Activated CD8-positive, alpha-beta memory T cell treated with anti-CD3 and anti-CD28 coated beads, Interleukin-2, amount 50 U/mL, for 48 hours (primary cell): ENCODE measurements around the gene CNIH1.
"Not testable (repeated sequence)": the region's sequence is repeated elsewhere in the genome, so short reads cannot be mapped to it uniquely, and the experiment has no call there.

Experiments used
- DNase-seq: peaks from one replicate; pipeline ENCODE4 v3.0.0-alpha.2; 2020

Gene CNIH1

DNA sequence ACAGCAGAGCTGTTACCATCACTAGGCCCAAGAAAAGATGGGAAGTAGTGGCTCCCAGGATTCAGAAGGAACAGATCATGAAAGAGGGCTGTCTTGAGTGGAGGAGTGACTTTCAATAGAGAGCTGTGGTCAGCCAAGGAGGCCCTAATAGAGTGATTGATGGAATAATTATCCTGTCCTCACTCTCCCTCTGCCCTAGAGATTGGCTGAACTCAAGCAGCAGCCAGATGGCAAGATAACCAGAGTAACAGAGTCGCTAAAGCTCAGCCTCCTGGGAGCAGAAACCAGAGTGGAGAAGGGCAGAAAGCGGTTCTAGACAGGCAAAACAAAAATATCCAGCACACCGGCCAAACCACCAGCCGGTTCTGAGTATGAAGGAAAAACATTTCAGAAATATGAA, 24.5 kb upstream of the CNIH1 start:
- DNase-seq, result no peak

DNA sequence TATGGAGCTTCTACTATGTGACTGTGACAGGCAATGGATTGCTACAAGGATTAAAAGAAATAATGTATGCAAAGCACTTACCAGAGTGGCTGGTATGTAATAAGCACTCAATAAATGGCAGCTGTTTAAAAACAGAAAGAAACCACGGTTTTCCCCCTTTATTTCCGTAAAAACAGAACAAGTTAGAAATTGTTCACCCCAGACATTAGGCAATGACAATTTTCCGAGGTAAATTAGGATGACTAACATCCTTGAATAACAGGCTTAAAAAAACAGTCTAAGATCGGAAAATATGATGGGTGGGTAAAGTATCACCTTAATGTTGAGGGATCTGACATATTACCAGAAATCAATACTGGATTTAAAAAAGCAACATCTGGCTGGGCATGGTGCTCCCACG, 20.9 kb upstream of the CNIH1 start:
- no peak for DNase-seq

DNA sequence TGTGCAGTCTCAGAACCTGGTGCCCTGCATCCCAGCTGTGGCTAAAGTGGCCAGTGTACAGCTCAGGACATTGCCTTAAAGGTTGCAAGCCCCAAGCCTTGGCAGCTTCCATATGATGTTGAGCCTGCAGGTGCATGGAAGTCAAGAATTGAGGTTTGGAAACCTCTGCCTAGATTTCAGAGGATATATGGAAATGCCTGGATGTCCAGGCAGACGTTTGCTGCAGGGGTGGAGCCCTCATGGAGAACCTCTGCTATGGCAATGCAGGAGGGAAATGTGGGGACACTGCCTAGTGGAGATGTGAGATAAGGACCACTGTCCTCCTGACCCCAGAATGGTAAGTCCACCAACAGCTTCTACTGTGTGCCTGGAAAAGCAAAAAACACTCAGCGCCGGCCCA, 17.9 kb upstream of the CNIH1 start:
- DNase-seq, result no peak

DNA sequence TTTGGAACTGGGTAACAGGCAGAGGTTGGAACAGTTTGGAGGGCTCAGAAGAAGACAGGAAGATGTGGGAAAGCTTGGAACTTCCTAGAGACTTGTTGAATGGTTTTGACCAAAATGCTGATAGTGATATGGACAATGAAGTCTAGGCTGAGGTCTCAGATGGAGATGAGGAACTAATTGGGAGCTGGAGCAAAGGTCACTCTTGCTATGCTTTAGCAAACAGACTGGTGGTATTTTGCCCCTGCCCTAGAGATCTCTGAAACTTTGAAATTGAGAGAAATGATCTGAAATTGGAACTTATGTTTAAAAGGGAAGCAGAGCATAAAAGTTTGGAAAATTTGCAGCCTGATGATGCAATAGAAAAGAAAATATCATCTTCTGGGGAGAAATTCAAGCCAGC, 17.4 kb upstream of the CNIH1 start:
- DNase-seq, result not testable (repeated sequence)

DNA sequence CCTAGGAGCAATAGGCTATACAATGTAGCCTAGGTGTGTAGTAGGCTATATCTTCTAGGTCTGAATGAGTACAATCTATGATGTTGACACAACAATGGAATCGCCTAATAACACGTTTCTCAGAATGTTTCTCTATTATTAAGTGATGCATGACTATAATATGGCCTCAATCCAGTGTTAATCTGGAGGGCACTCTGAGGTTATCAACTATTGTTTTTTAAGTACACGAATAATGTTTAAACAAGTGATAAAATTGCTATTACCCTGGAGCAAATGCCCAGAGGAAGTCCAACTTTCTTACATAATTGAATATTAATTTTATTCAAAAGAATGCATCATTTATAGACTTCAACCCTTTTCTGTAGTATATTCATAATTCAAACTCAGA, 16.4 kb upstream of the CNIH1 start:
- DNase-seq, result no peak

DNA sequence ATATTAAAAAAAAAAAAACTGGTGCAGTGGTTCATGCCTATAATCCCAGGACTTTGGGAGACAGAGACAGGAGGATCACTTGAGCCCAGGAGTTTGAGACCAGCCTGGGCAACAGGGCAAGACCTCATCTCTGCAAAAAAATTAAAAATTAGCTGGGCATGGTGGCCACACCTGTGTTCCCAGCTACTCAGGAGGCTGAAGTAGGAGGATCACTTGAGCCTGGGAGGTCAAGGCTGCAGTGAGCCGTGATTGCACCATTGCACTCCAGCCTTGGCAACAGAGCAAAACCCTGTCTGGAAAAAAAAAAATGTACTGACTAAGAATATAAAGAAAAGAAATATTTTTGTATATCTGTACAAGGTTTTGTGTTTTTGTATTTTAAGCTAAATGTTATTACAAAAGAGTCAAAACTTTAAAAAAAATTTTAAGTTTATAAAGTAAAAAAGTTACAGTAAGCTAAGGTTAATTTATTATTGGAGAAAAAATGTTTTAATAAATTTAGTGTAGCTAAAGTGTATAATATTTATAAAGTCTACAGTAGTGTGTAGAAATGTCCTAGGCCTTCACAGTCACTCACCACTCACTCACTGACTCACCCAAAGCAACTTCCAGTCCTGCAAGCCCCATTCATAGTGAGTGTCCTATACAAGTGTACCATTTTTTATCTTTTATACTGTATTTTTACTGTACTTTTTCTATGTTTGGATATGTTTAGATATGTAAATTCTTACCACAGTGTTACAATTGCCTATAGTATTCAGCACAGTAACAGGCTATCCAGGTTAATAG, 15.8 kb upstream of the CNIH1 start:
- not testable (repeated sequence) for DNase-seq

DNA sequence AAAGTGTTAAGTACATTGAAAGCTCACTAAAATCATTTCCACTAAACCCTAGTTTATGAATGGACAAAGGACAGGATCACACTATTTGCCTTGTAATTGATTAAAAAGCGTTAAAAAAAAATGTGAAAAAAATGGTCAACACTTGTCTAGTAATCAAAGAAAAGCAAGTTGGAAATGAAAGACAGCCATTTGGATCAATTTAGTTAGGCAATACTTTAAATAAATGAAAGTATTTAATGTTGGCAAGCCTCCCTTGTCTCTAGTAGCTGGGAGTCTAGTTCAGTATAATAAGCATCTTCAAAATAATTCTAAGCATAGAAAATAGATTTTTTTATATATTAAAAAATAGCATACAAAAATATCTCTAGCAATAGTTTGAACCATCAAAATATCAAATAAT, 14.2 kb upstream of the CNIH1 start:
- DNase-seq, result no peak

DNA sequence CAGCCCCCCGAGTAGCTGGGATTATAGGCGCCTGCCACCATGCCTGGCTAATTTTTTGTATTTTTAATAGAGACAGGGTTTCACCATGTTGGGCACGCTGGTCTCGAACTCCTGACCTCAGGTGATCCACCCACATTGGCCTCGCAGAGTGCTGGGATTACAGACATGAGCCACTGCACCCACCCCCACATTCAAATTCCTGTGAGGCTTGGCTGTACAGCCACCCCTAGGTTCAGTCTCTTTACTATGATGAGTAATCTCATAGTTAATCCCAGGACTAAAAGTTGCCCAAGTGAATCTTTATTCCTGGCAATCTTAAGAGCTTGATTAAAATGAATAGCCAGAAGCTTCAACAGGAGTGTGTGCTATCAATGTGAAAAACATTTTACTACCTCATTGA, 12.8 kb upstream of the CNIH1 start:
- not testable (repeated sequence) for DNase-seq

DNA sequence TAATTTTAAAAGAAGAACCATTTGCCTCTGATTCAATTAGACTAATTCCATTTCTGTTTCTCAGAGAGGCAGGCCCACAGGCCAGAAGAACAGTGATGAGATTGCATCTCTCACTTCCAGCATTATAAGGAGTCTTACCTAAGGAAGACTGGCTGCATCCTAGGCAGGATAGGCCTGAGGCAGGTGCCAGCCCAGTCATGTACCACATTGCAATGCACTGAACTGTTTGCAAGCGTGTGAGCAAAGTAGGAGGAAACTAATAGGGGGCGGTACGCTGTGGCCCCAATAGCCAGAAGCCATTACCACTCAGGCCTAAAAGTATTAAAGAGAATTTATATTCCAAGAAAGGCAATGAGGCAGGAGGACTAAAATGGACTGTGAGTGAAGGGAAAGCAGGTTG, 12.1 kb upstream of the CNIH1 start:
- DNase-seq, result no peak

DNA sequence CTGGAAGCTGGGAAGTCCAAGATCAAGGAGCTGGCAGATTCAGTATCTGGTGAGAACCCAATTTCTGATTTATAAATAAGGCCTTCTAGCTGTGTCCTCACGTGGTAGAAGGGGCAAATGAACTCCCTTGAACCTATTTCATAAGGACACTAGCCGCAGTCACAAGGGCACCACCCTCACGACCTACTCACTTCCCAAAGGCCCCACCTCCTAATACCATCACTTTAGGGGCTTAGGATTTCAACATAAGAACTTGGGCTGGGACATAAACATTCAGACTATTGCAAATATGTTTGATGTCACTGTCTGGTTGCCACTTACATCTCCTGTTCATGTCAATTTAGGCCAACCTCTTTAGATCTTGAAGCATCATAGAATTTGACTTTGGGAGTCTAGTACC, 10.8 kb upstream of the CNIH1 start:
- DNase-seq, result no peak

DNA sequence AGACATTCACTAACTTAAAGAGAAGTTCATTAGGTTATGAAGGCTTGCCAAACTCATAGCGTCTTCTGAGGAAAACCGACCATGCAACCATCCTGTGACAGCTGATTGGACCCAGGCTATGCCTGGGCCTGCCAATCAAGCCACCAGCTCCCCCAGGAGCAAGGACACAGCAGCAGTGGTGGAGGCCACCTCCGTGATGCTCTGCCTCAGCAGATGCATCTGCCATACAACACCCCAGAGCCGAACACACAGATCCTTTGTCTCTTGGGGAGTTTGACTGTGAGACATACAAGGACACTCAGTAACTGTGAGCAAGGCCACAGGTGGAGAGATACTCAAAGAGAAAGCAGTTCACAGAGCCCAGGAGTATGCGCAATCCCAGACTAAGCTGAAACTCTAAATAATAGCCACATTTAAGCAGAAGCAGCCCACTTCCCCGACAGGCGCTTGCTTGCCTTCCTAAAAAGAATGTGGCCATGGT, 10.0 kb upstream of the CNIH1 start:
- DNase-seq, result no peak

DNA sequence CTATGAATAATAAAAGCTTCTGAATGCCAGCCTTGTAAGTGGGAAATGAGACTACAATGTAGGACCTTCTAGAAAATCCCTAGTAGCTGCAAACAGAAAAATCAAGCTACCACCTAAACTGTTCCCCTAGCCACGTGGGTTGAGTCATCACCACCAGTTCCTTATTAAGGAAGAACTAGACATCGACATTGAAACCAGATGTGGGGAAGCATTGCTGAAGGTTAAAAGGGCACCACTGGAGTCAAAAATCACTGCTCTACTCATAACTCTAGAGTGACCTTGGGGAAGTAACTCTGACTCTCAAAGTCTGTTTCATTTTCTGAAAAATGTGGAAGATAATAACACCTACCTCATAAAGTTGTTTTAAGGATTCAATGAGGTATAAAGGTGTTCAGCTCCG, 9.4 kb upstream of the CNIH1 start:
- no peak for DNase-seq

DNA sequence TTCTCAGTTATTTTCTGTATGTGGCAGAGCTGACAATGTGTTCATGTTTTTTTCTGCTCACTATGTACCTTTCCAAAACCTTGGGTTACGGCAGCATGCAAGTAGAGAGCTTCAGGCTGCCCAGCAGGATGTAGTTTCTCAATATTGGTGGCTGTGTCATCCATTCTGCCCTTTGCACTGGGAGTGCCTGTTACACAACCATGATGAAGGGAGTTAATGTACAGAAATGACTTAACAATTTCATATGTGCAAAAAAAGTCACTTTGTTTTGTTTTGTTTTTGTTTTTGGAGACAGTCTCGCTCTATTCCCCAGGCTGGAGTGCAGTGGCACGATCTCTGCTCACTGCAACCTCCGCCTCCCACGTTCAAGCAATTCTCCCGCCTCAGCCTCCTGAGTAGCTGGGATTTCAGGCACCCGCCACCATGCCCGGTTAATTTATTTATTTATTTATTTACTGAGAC, 6.1 kb upstream of the CNIH1 start:
- DNase-seq, result no peak

DNA sequence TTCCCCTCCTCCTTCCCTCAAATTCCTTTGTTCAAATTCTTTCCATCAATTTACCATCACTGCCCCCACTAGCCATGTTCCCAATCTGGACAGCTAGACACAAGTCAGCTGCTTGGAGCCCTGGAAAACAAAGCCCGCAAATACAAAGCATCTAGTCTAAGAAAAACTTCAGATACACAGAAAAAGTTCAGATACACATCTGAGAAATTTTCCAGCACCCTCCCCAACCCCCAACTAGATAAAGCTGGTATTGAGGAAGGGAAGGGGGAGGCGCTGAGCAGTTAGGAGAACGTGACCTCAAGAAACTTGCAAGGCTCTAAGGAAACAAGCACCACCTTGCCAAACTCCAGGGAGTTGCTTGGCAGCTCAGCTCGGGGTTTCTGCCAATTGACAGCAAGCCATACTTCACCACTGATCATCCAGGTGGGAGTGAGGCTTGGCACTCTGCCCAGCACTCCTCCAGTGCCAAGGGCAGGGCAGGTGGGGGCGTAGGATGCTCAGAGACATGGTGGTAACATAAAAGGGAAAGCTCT, 5.1 kb upstream of the CNIH1 start:
- DNase-seq, result no peak

DNA sequence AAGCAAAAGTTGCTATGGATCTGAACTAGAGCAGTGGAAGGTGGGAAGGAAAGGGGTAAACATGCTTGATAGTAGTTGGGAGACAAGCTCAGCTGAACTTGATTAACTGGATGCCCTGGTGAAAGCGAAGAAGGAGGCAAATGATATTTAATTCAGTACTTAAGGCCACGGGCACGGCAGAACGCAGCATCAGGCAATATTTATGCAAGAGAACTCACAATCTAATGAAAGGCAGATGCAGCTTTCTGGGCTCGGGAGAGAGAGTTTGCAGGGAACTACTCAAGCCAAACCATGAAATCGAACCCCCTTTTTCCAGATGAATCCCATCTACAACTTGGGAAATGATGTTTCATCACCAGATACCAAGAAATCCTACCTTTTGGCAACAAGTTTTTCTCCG, 3.5 kb upstream of the CNIH1 start:
- DNase-seq, result no peak

DNA sequence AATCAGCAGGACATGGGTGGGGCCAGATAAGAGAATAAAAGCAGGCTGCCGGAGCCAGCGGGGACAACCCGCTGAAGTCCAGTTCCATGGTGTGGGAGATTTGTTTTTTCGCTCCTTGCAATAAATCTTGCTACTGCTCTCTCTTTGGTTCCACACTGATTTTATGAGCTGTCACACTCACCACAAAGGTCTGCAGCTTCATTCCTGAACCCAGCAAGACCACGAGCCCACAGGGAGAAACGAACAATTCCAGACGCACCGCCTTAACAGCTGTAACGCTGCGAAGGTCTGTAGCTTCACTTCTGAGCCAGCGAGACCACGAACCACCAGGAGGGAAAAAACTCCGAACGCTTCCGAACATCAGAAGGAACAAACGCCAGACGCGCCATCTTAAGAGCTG, 2.8 kb upstream of the CNIH1 start:
- no peak for DNase-seq

DNA sequence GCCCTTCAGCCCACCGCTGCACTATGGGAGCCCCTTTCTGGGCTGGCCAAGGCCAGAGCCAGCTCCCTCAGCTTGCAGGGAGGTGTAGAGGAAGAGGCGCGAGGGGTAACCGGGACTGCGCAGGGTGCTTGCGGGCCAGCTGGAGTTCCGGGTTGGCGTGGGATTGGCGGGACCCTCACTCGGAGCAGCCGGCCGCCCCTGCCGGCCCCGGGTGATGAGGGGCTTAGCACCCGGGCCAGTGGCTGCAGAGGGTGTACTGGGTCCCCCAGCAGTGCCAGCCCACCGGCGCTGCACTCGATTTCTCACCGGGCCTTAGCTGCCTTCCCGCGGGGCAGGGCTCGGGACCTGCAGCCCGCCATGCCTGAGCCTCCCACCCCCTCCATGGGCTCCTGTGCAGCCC, 1.8 kb upstream of the CNIH1 start:
- not testable (repeated sequence) for DNase-seq

DNA sequence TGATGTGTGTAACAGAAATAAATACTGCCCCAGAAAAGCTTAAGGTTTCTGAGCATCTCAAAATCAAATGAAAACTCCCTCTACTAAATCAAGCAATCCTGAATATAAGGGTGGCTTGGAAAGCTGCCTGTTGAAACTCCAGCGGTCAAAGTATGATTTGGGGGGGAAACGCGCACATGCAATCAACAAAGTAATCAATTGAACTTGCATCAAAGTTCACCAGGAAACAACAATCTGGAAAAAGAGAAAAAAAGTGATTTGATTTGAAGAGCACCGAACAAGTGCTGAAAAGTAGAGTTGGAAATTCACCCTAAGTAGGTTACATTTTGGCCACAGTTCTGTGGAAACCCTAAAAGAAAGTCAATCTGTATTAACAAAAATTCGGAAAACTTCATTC, 700 bp downstream of the CNIH1 start:
- no peak for DNase-seq

DNA sequence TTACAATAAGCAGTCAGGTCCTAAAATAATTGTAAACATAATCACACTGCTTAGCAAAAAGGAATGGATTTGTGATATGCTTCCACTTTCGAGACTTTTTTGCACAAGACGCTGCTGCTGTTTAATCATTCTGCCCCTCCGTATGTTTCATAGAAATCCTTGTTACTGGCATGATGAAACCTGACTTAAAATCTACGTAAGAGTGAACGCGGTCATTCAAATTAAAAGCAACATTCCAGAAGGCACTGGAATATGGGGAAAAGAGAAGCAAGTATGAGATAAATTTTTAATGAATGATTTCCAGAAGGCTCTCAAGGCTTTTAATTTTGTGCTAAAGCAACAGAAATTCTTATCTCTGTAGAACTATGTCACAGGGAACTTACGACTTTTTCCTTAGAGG, 1.1 kb downstream of the CNIH1 start:
- DNase-seq, result no peak

DNA sequence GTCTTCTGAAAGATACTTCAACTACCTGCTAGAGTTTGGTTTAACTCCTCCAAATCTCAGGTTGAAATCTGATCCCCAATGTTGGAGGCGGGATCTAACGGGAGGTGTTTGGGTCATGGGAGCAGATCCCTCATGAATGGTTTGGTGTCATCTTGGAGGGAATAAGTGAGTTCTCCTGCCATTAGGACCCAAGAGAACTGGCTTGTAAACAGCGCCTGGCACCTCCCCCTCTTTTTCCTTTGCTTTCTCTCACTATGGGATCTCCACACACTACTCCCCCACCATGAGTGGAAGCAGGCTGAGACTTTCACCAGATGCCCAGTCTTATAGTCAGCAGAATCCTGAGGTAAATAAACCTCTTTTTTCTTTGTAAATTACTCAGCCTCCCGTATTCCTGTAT, 2.5 kb downstream of the CNIH1 start:
- DNase-seq, result no peak

DNA sequence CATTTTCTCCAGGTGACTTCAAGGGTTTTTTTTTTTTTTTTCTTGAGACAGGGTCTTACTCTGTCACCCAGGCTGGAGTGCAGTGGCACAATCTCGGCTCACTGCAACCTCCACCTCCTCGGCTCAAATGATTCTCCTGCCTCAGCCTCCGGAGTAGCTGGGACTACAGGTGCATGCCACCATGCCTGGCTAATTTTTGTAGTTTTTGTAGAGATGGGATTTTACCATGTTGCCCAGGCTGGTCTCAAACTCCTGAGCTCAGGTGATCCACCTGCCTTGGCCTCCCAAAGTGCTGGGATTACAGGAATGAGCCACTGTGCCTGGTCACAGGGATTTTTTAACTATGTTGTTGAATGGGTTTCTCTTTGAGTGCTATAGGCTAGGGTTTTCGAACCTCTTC, 3.2 kb downstream of the CNIH1 start:
- not testable (repeated sequence) for DNase-seq

DNA sequence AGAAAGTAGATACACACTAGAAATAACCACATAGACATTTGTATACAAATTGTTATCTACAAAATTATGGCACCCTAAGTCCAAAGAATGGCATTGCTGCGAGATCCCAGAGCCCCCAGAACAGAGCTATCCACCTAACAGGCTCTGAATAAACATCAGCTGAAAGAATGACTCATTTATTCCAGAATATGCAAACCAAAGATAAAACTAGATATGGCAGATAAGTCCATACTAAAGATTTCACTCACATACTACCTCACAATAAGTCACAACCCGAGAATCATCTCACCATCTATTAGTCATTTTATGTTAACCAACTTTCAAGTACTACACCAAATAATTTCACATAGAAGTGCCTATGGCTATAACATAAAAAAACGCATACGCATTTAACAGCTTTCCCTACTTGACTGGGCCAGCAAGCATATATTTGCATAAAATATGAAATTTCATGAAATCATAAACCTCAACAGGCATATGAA, 5.6 kb downstream of the CNIH1 start:
- DNase-seq, result no peak

DNA sequence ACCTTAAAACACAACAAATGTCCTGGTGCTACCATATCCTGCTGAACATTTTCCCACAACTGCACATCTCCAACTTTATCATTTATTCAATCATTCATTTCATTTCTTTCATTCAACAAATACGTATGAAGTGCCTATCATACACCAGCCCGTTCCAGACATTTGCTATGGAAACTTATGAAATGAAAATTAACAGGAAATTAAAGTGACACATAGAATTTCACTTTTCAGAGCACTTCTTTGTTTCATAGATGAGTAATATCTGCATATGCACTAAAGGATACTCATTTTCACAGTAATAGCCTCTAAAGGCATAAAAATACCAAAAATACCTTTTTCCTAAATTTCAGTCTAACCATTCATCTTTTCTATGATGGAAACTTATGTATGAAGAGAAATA, 12.6 kb downstream of the CNIH1 start:
- DNase-seq, result no peak

DNA sequence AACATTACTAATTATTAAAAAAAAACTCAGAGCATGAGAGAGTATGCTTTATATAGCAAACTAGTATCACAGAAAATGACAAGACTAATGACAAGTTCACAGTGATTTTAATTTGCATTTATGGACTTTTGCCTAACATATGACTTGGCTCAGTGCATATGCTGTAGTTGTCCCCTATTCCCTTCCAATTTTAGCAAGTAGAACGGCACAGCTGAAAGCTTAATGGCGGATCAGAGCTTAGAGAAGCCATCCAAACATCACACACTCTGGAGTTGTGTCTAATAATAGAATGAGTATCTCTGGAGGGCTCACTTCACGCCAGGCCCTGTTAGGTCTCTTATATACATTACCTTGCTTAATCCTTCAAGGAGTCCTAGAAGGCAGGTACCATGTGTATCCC, 13.3 kb downstream of the CNIH1 start:
- no peak for DNase-seq
